ENCODE results near the gene POU2F1. TPM values are rescaled to one million over a fixed set of nuclear protein-coding genes. Genes with fewer than 3 reads are reported as not detected.

The POU2F1 gene
- total and polyA plus RNA-seq, 2 experiments from 2014 or later, result 38.8 to 66.1 TPM

- Histone ChIP-seq H4K20me1 (replicated peaks; ENCODE audit: insufficient read depth) (no peaks in the 10 kb centered on the region; the same call in 1 of the 2 replicates), H3K27ac (ENCODE audit: low read depth) (no peak overlapping the region), H3K4me3 (no peak overlapping the region), H3K27me3 (ENCODE audit: insufficient read depth) (no peaks in the 10 kb centered on the region), H3K79me2 (replicated peaks; ENCODE audit: insufficient read depth) (peaks cover 33% of the 10 kb centered on the region), H3K9me2 (ENCODE audit: insufficient read depth) (no peaks in the 10 kb centered on the region), H3K4me2 (no peak overlapping the region), H3F3A (replicated peaks; ENCODE audit: low read depth) (no peaks in the 10 kb centered on the region), H3K36me3 (ENCODE audit: insufficient read depth) (no peaks in the 10 kb centered on the region), H2AFZ (no peak overlapping the region), H3K4me1 (ENCODE audit: insufficient read depth) (peaks cover 28% of the 10 kb centered on the region)
- H3K4me3 Mint-ChIP-seq, result no peak overlapping the region
- ATAC-seq (no peak), DNase-seq (ENCODE audit: low spot score) (no peak)
- H3K9me3 Mint-ChIP-seq, result no peaks in the 10 kb centered on the region
- H3K27me3 Mint-ChIP-seq (ENCODE audit: insufficient read depth, low read depth, poor library complexity), result peaks cover under 1% of the 10 kb centered on the region
- peaks cover 45% of the 10 kb centered on the region for H3K4me1 Mint-ChIP-seq
- no peak for TF ChIP-seq ZNF462 (CRISPR knock-in tag; IDR thresholded peaks at IDR 0.05)
- TF ChIP-seq, protein P1, sequence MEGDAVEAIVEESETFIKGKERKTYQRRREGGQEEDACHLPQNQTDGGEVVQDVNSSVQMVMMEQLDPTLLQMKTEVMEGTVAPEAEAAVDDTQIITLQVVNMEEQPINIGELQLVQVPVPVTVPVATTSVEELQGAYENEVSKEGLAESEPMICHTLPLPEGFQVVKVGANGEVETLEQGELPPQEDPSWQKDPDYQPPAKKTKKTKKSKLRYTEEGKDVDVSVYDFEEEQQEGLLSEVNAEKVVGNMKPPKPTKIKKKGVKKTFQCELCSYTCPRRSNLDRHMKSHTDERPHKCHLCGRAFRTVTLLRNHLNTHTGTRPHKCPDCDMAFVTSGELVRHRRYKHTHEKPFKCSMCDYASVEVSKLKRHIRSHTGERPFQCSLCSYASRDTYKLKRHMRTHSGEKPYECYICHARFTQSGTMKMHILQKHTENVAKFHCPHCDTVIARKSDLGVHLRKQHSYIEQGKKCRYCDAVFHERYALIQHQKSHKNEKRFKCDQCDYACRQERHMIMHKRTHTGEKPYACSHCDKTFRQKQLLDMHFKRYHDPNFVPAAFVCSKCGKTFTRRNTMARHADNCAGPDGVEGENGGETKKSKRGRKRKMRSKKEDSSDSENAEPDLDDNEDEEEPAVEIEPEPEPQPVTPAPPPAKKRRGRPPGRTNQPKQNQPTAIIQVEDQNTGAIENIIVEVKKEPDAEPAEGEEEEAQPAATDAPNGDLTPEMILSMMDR (conservative IDR thresholded peaks at IDR 0.05; ENCODE audit: low read depth in 2 of 2), result no peak
- TF ChIP-seq JUNB (IDR thresholded peaks at IDR 0.05; ENCODE audit: unreplicated experiment), result no peak
- TF ChIP-seq EZH2 (IDR thresholded peaks at IDR 0.05; ENCODE audit: low read depth, unreplicated experiment), result no peak
- TF ChIP-seq STAT1 (IDR thresholded peaks at IDR 0.05; ENCODE audit: unreplicated experiment), result no peak
- no peak for TF ChIP-seq ETS1 (IDR thresholded peaks at IDR 0.05)
- peaks cover 10% of the 10 kb centered on the region; the same call in 2 of the 3 replicates for H3K36me3 Mint-ChIP-seq (ENCODE audit: low read depth)
- no peak overlapping the region for H3K27ac Mint-ChIP-seq
Measured at GRCh38 chr1:167367705-167368104, 147.0 kb downstream of the POU2F1 start.
